Panc1 (cell line): Measurements from ENCODE around the gene POLR2J3. TPM values are rescaled to one million over a fixed set of nuclear protein-coding genes. Genes with fewer than 3 reads are reported as not detected.
"Not testable (repeated sequence)": the region's sequence is repeated elsewhere in the genome, so short reads cannot be mapped to it uniquely, and the experiment has no call there.

Source experiments
- ATAC-seq: fragments of 200-7000 bp; cut with Tn5 transposase; 2 replicates; pipeline ENCODE4 v1.9.1; 2020; ENCODE audit warnings: mild to moderate bottlenecking, moderate library complexity
- BruUV-seq: library from RNA; stranded (reverse); fragments of 400-500 nt; replicated peaks from 2 replicates; lab custom pipeline; 2021; lab: Mats Ljungman, UMichigan
- CTCF ChIA-PET: fragments of 300-600 bp; sonication (Branson Sonifier 250); formaldehyde crosslinking; loops from one replicate; lab custom pipeline; 2022; ENCODE audit warnings: antibody characterized with exemption; lab: Charles Lee
- POLR2A ChIA-PET: fragments of 300-600 bp; sonication (Branson Sonifier 250); formaldehyde crosslinking; loops from one replicate; lab custom pipeline; 2022; ENCODE audit warnings: antibody characterized with exemption; lab: Charles Lee
- DNase-seq: peaks from one replicate; pipeline ENCODE4 v3.0.0-alpha.2; 2010; ENCODE audit warnings: low read depth, low spot score
- H3K27ac ChIP-seq: 2 replicates; pipeline ENCODE4 v1.5.1; 2011; ENCODE audit warnings: mild to moderate bottlenecking, low read length, inconsistent platforms
- H3K27me3 ChIP-seq: fragments of 200-500 bp; sonication (Bioruptor generic); 2 replicates; pipeline ENCODE4 v1.6.0; 2014; ENCODE audit warnings: low read length, inconsistent platforms; ENCODE audit not compliant: control insufficient read depth, insufficient read depth
- H3K36me3 ChIP-seq: fragments of 200-500 bp; sonication (Bioruptor generic); 2 replicates; pipeline ENCODE4 v1.5.1; 2014; ENCODE audit warnings: inconsistent platforms, mild to moderate bottlenecking, low read length, moderate library complexity; ENCODE audit not compliant: control insufficient read depth, insufficient read depth
- H3K4me1 ChIP-seq: 2 replicates; pipeline ENCODE4 v1.5.1; 2011; ENCODE audit warnings: inconsistent platforms, mild to moderate bottlenecking, low read length, moderate library complexity; ENCODE audit not compliant: control insufficient read depth, insufficient read depth
- H3K4me3 ChIP-seq, 2 experiments: 2 replicates each; pipeline ENCODE4 v1.5.1; 2011 to 2012; ENCODE audit warnings: low read depth in 2 of 2, low read length in 2 of 2, mild to moderate bottlenecking in 2 of 2, inconsistent platforms in 1 of 2, moderate library complexity in 1 of 2
- H3K9me3 ChIP-seq: fragments of 200-500 bp; sonication (Bioruptor generic); 2 replicates; pipeline ENCODE4 v1.5.1; 2014; ENCODE audit warnings: low read depth, mild to moderate bottlenecking, inconsistent platforms, low read length, moderate library complexity; ENCODE audit not compliant: control insufficient read depth, insufficient read depth
- in situ Hi-C: cut with HindIII; loops from 2 replicates; pipeline ENCODE4 v1.10.0; 2016; ENCODE audit warnings: low sequenced_read_pairs, low pct_unique_long_range_greater_than_20kb
- intact Hi-C: fragments of 100-400 bp; cut with micrococcal nuclease; formaldehyde crosslinking; loops from one replicate; pipeline ENCODE4 v1.10.0; 2022; ENCODE audit not compliant: unreplicated experiment
- total RNA-seq: library from RNA; stranded (reverse); gene quantifications from one replicate; pipeline ENCODE4 v1.2.1, GENCODE V29; 2021; ENCODE audit not compliant: unreplicated experiment

POLR2J3 gene
- total RNA-seq, 1 experiment from 2014 or later: 28.1 TPM

DNA sequence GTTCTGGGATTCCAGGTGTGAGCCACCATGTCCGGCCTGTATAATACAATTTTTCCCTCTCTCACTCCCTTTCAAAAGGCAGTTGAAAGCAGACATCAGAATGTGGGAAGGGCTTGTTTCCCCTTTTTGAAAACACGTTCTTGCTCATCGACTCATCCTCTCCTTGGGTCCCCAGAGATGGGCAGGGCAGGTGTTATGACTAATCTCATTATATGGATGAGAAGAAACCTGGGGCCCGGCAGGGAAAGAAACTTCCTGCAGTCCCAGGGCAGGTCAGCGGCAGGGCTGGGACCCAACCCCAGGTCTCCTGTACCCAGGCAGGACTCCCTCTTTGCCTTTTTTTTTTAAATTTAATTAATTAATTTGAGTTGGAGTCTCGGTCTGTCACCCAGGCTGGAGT, 26.0 kb downstream of the POLR2J3 start:
- in situ Hi-C loops, POLR2A ChIA-PET, CTCF ChIA-PET: not testable (repeated sequence)

GRCh38 chr7:102545288-102545687, 27.1 kb downstream of the POLR2J3 start:
- in situ Hi-C loops, intact Hi-C loops, H3K36me3 ChIP-seq, H3K27me3 ChIP-seq, ATAC-seq, POLR2A ChIA-PET, DNase-seq, H3K9me3 ChIP-seq, BruUV-seq, H3K4me3 ChIP-seq, H3K4me1 ChIP-seq, CTCF ChIA-PET, H3K27ac ChIP-seq: not testable (repeated sequence)

More for the DNA sequence above, 26.0 kb downstream of the POLR2J3 start:
- TSS peak; percentile 36 for BruUV-seq
- H3K4me3 ChIP-seq, H3K4me1 ChIP-seq, H3K27ac ChIP-seq, intact Hi-C loops, H3K9me3 ChIP-seq, ATAC-seq, H3K27me3 ChIP-seq, DNase-seq, H3K36me3 ChIP-seq: not testable (repeated sequence)

DNA sequence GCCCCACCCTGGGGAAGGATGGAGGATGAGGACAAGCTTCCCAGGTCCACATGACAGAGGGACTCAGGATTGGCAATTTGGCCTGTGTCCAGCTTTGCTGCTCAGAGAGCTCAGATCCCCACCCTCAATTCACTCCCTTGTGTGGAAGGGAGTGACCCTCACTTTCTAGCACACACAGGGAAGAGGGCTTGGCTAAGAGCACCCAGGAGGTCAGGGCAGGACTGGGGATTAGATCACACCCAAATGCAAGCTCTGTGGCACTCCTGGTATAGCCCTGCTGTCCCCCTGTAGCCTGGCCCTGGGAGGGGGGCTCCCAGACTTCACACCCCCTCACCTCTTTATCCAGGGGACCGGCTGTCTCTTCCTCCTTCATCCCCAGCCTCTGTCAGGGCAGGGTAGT, 28.0 kb downstream of the POLR2J3 start:
- intact Hi-C loops, CTCF ChIA-PET, DNase-seq, POLR2A ChIA-PET, H3K27ac ChIP-seq, H3K36me3 ChIP-seq, H3K27me3 ChIP-seq, H3K4me3 ChIP-seq, H3K9me3 ChIP-seq, H3K4me1 ChIP-seq, ATAC-seq, BruUV-seq, in situ Hi-C loops: not testable (repeated sequence)

- DNase-seq, H3K4me1 ChIP-seq, H3K4me3 ChIP-seq, H3K9me3 ChIP-seq, H3K36me3 ChIP-seq, POLR2A ChIA-PET, H3K27ac ChIP-seq, H3K27me3 ChIP-seq, in situ Hi-C loops, CTCF ChIA-PET, intact Hi-C loops: not testable (repeated sequence)
- ATAC-seq: peak; percentile 12; the same call in 1 of the 2 replicates
- BruUV-seq: TSS peak; percentile 59
Observed at GRCh38 chr7:102543596-102543995, 28.8 kb downstream of the POLR2J3 start, which contains the start of gene UPK3BL2. Gene UPK3BL2 (minus strand): TSS chr7:102543696. CDS start chr7:102543636, 60 bp downstream.

GRCh38 chr7:102542771-102543170, 29.6 kb downstream of the POLR2J3 start:
- H3K36me3 ChIP-seq, H3K9me3 ChIP-seq, in situ Hi-C loops, BruUV-seq, H3K27me3 ChIP-seq, POLR2A ChIA-PET, CTCF ChIA-PET, H3K4me3 ChIP-seq, H3K27ac ChIP-seq, ATAC-seq, intact Hi-C loops, H3K4me1 ChIP-seq, DNase-seq: not testable (repeated sequence)

- H3K4me3 ChIP-seq, POLR2A ChIA-PET, H3K9me3 ChIP-seq, ATAC-seq, H3K4me1 ChIP-seq, DNase-seq, H3K27ac ChIP-seq, in situ Hi-C loops, H3K27me3 ChIP-seq, CTCF ChIA-PET, H3K36me3 ChIP-seq, BruUV-seq, intact Hi-C loops: not testable (repeated sequence)
Observed at GRCh38 chr7:102542083-102542482, 30.3 kb downstream of the POLR2J3 start.

GRCh38 chr7:102540604-102541003, 31.8 kb downstream of the POLR2J3 start:
- H3K4me1 ChIP-seq, H3K27me3 ChIP-seq, H3K4me3 ChIP-seq, H3K36me3 ChIP-seq, DNase-seq, H3K9me3 ChIP-seq, intact Hi-C loops, BruUV-seq, CTCF ChIA-PET, in situ Hi-C loops, H3K27ac ChIP-seq, POLR2A ChIA-PET: not testable (repeated sequence)
- ATAC-seq: 0 out of 2 replicates have a peak, but pooled peaks have one; percentile 8
